ENCODE data around the gene DMRTC2. TPM values are rescaled to one million over a fixed set of nuclear protein-coding genes. Genes with fewer than 3 reads are reported as not detected.

The DMRTC2 gene
- total RNA-seq, 4 donors from 2014 or later: not detected

GRCh38 chr19:41815301-41815700, 29.5 kb upstream of the DMRTC2 start:
- H3K27ac ChIP-seq: no peak overlapping the region
- H3K4me3 ChIP-seq: no peak overlapping the region
- TF ChIP-seq CTCF (IDR thresholded peaks at IDR 0.05): no peak
- TF ChIP-seq POLR2A (IDR thresholded peaks at IDR 0.05): no peak
- TF ChIP-seq POLR2AphosphoS5 (IDR thresholded peaks at IDR 0.05): no peak
- no peak for TF ChIP-seq EP300 (IDR thresholded peaks at IDR 0.05)
- no peaks in the 10 kb centered on the region for H3K4me1 ChIP-seq
- no peak for ATAC-seq
- no peaks in the 10 kb centered on the region for H3K36me3 ChIP-seq
- 63 to 80% methylated on average over 4 of the region's 4 CpGs for WGBS, 2 donors (ENCODE audit: low coverage in 1 of 2)
- H3K9me3 ChIP-seq: no peaks in the 10 kb centered on the region
- H3K27me3 ChIP-seq: peaks cover 13% of the 10 kb centered on the region

- TF ChIP-seq CTCF (IDR thresholded peaks at IDR 0.05) (no peak), POLR2AphosphoS5 (IDR thresholded peaks at IDR 0.05) (no peak), EP300 (IDR thresholded peaks at IDR 0.05) (no peak), POLR2A (IDR thresholded peaks at IDR 0.05) (no peak)
- no peaks in the 10 kb centered on the region for H3K4me1 ChIP-seq
- no peaks in the 10 kb centered on the region for H3K36me3 ChIP-seq
- H3K27ac ChIP-seq: no peak overlapping the region
- H3K9me3 ChIP-seq: no peaks in the 10 kb centered on the region
- H3K27me3 ChIP-seq: peaks cover 12% of the 10 kb centered on the region
- ATAC-seq: no peak
- WGBS, 2 donors (ENCODE audit: low coverage in 1 of 2): 41 to 59% methylated on average over 2 of the region's 2 CpGs
- no peak overlapping the region for H3K4me3 ChIP-seq
These were observed 28.1 kb upstream of the DMRTC2 start for GRCh38 chr19:41816761-41817160.

- H3K9me3 ChIP-seq: no peaks in the 10 kb centered on the region
- H3K36me3 ChIP-seq: no peaks in the 10 kb centered on the region
- TF ChIP-seq EP300 (IDR thresholded peaks at IDR 0.05) (no peak), POLR2A (IDR thresholded peaks at IDR 0.05) (no peak), CTCF (IDR thresholded peaks at IDR 0.05) (peak; percentile 14 to 59 (median 44)), POLR2AphosphoS5 (IDR thresholded peaks at IDR 0.05) (no peak)
- 20 to 32% methylated on average over 5 to 12 of the region's 12 CpGs for WGBS, 2 donors (ENCODE audit: low coverage in 1 of 2)
- H3K4me1 ChIP-seq: no peaks in the 10 kb centered on the region
- no peak overlapping the region for H3K4me3 ChIP-seq
- peaks cover 40% of the 10 kb centered on the region for H3K27me3 ChIP-seq
- ATAC-seq: no peak
- no peak overlapping the region for H3K27ac ChIP-seq
These were observed 23.7 kb upstream of the DMRTC2 start for GRCh38 chr19:41821003-41821735.

- no peak for ATAC-seq
- no peak for TF ChIP-seq EP300 (IDR thresholded peaks at IDR 0.05)
- TF ChIP-seq CTCF (IDR thresholded peaks at IDR 0.05): no peak
- TF ChIP-seq POLR2AphosphoS5 (IDR thresholded peaks at IDR 0.05): no peak
- TF ChIP-seq POLR2A (IDR thresholded peaks at IDR 0.05): no peak
- Histone ChIP-seq H3K36me3 (no peaks in the 10 kb centered on the region), H3K4me1 (no peaks in the 10 kb centered on the region), H3K9me3 (no peaks in the 10 kb centered on the region), H3K27ac (no peak overlapping the region), H3K4me3 (no peak overlapping the region), H3K27me3 (peaks cover 73% of the 10 kb centered on the region)
- WGBS, 2 donors (ENCODE audit: low coverage in 1 of 2): 43 to 44% methylated on average over 4 to 9 of the region's 13 CpGs
These were observed 6.7 kb upstream of the DMRTC2 start for GRCh38 chr19:41837981-41838708.
